HepG2 (cell line): ENCODE measurements around the gene NPAS2. TPM values are rescaled to one million over a fixed set of nuclear protein-coding genes. Genes with fewer than 3 reads are reported as not detected.

Experiments used
- FOSL2 ChIP-seq: sonication (generic); formaldehyde crosslinking; IDR thresholded peaks from 2 replicates; pipeline ENCODE4 v1.4.0; 2020; ENCODE audit warnings: missing genetic modification reagents
- FOXJ3 ChIP-seq: sonication (generic); formaldehyde crosslinking; IDR thresholded peaks from 2 replicates; pipeline ENCODE4 v1.4.0; 2020; ENCODE audit warnings: missing genetic modification reagents, mild to moderate bottlenecking, borderline replicate concordance
- HNF4G ChIP-seq, 2 experiments: sonication (generic) in 1 of 2; formaldehyde crosslinking in 1 of 2; IDR thresholded peaks; 2 replicates each; pipeline versions ENCODE4 v1.4.0 to v1.6.1; 2011 to 2020; ENCODE audit warnings: borderline replicate concordance in 2 of 2, low read depth in 2 of 2, mild to moderate bottlenecking in 2 of 2, low read length in 1 of 2, missing genetic modification reagents in 1 of 2, moderate library complexity in 1 of 2
- IRF2 ChIP-seq: IDR thresholded peaks from 2 replicates; pipeline ENCODE4 v1.6.1; 2018; ENCODE audit warnings: missing genetic modification reagents, missing compliant biosample characterization
- JDP2 ChIP-seq: sonication (generic); formaldehyde crosslinking; IDR thresholded peaks from 2 replicates; pipeline ENCODE4 v1.8.1; 2022; ENCODE audit warnings: missing genetic modification reagents, borderline replicate concordance
- JUN ChIP-seq: sonication (generic); formaldehyde crosslinking; IDR thresholded peaks from 2 replicates; pipeline ENCODE4 v1.4.0; 2020; ENCODE audit warnings: mild to moderate bottlenecking, missing genetic modification reagents
- RAD21 ChIP-seq: fragments of 450-650 bp; formaldehyde crosslinking; IDR thresholded peaks from 2 replicates; pipeline ENCODE4 v1.5.0; 2020; ENCODE audit warnings: mild to moderate bottlenecking
- SMYD3 ChIP-seq: sonication (generic); formaldehyde crosslinking; IDR thresholded peaks from 2 replicates; pipeline ENCODE4 v1.8.1; 2023; ENCODE audit warnings: mild to moderate bottlenecking, missing genetic modification reagents
- SOX5 ChIP-seq: IDR thresholded peaks from 2 replicates; pipeline ENCODE4 v1.6.1; 2016; ENCODE audit warnings: borderline replicate concordance
- SRSF1 ChIP-seq: fragments of 200-400 bp; formaldehyde crosslinking; optimal IDR thresholded peaks from 2 replicates; pipeline ENCODE3; 2017; ENCODE audit warnings: mild to moderate bottlenecking, low read depth, low read length, moderate library complexity
- TBX2 ChIP-seq: sonication (generic); formaldehyde crosslinking; IDR thresholded peaks from 2 replicates; pipeline ENCODE4 v1.5.0; 2020; ENCODE audit warnings: missing genetic modification reagents, mild to moderate bottlenecking, borderline replicate concordance
- ZBTB7B ChIP-seq: sonication (generic); formaldehyde crosslinking; IDR thresholded peaks from 2 replicates; pipeline ENCODE4 v1.4.0; 2020; ENCODE audit warnings: missing genetic modification reagents
- ZNF235 ChIP-seq: sonication (generic); formaldehyde crosslinking; IDR thresholded peaks from 2 replicates; pipeline ENCODE4 v1.8.1; 2023; ENCODE audit warnings: mild to moderate bottlenecking, missing genetic modification reagents, borderline replicate concordance
- ZNF556 ChIP-seq: sonication (generic); formaldehyde crosslinking; IDR thresholded peaks from 2 replicates; pipeline ENCODE4 v1.4.0; 2020; ENCODE audit warnings: mild to moderate bottlenecking, missing genetic modification reagents, borderline replicate concordance
- ZNF850 ChIP-seq: sonication (generic); formaldehyde crosslinking; conservative IDR thresholded peaks from 2 replicates; pipeline ENCODE4 v1.9.0; 2021; ENCODE audit warnings: mild to moderate bottlenecking, missing genetic modification reagents
- polyA plus RNA-seq, 8 experiments: library from polyadenylated mRNA; depleted of rRNA in 3 of 8; stranded (reverse) in 7 of 8; unstranded in 1 of 8; fragments of >200 nt; fragmentation: Illumina TruSeq in 4 of 8; extraction: Trizol in 4 of 8; gene quantifications; 2 replicates each; pipeline versions ENCODE4 v1.2.1 to v1.2.3, GENCODE V29; 2011 to 2016; ENCODE audit warnings: low read depth in 4 of 8, missing spikeins in 1 of 8, mixed read lengths in 1 of 8; ENCODE audit not compliant: insufficient read depth in 1 of 8
- total RNA-seq, 5 experiments: library from RNA; depleted of rRNA; stranded (reverse); fragments of >200 nt; fragmentation: Illumina TruSeq; extraction: Trizol; gene quantifications; 2 replicates each; pipeline ENCODE4 v1.2.3, GENCODE V29; 2016; ENCODE audit warnings: low read depth in 1 of 5
- TF ChIP-seq, protein P1 (sequence below): sonication (generic); formaldehyde crosslinking; IDR thresholded peaks from 2 replicates; pipeline ENCODE4 v1.4.0; 2020; ENCODE audit warnings: low read depth, mild to moderate bottlenecking, missing genetic modification reagents
- TF ChIP-seq, protein P2 (sequence below): sonication (generic); IDR thresholded peaks from 2 replicates; pipeline ENCODE4 v1.6.1; 2016; ENCODE audit warnings: low read depth, borderline replicate concordance
- TF ChIP-seq, protein P3 (sequence below): sonication (generic); formaldehyde crosslinking; IDR thresholded peaks from 2 replicates; pipeline ENCODE4 v1.5.0; 2020; ENCODE audit warnings: missing genetic modification reagents
- TF ChIP-seq, protein P4 (sequence below): IDR thresholded peaks from 2 replicates; pipeline ENCODE4 v1.4.0; 2020; ENCODE audit warnings: mild to moderate bottlenecking, missing genetic modification reagents
- TF ChIP-seq, protein P5 (sequence below): IDR thresholded peaks from 2 replicates; pipeline ENCODE4 v1.6.1; 2016; ENCODE audit warnings: missing genetic modification reagents, missing compliant biosample characterization

Gene NPAS2
- total and polyA plus RNA-seq, 2 of the 13 experiments (the other 11 are each of a cell fraction or from before 2014, with no cell fraction given), result 14.8 to 37.5 TPM

DNA sequence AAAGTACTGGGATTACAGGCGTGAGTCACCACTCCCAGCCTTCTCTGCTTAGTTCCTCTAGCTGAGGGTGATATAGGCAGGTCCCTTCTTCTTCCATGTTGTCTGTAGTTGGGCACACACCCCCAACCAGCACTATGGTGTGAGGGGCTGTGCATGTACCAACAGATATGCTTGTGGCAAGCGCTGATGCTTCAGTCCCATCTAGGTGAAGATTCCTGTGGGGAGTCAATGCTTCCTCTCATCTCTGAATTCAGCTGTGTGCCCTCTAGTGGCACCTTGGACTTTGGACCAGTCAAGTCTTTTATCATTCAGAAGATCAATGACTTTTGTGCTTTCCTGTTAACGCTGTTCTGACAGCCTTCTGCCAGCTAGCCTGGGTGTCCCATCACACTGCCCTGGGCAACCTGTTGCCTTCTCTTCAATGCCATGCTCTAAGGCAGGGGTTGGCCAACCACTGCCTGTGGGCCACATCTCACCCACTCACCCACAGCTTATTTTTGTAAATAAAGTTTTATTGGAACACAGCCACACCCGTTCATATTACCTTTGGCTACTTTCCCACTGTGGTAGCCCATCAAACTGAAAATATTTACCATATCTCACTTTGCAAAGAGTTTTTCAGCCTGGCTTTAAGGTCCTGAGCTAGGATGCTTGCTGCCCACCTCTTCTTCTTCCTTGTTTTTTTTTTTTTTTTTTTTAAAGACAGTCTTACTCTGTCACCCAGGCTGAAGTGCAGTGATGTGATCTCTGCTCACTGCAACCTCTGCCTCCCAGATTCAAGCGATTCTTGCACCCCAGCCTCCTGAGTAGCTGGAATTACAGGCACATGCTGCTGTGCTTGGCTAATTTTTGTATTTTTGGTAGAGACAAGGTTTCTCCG, 51.0 kb downstream of the NPAS2 start (continued):
- TF ChIP-seq SRSF1 (no peak), TBX2 (CRISPR knock-in tag) (peak; percentile 37; the same call in 1 of the 2 replicates), ZNF850 (CRISPR knock-in tag) (no peak), JDP2 (CRISPR knock-in tag) (no peak), FOSL2 (CRISPR knock-in tag) (peak; percentile 69), ZNF556 (CRISPR knock-in tag) (0 out of 2 replicates have a peak, but pooled peaks have one; percentile 37), HNF4G (IDR thresholded peaks at IDR 0.05; ENCODE audit: borderline replicate concordance, low read depth, low read length) (peak; percentile 90), HNF4G (CRISPR knock-in tag; IDR thresholded peaks at IDR 0.05; ENCODE audit: borderline replicate concordance, low read depth) (peak; percentile 82; the same call in 1 of the 2 replicates), SMYD3 (CRISPR knock-in tag) (peak; percentile 67; the same call in 1 of the 2 replicates), JUN (no peak), IRF2 (CRISPR knock-in tag) (peak; percentile 68; the same call in 1 of the 2 replicates), FOXJ3 (CRISPR knock-in tag) (peak; percentile 51; the same call in 1 of the 2 replicates), ZNF235 (CRISPR knock-in tag) (no peak), ZBTB7B (CRISPR knock-in tag) (no peak), SOX5 (CRISPR knock-in tag) (peak; percentile 68; the same call in 1 of the 2 replicates), RAD21 (CRISPR knock-in tag) (peak; percentile 46; the same call in 1 of the 2 replicates)
- TF ChIP-seq, protein P1, sequence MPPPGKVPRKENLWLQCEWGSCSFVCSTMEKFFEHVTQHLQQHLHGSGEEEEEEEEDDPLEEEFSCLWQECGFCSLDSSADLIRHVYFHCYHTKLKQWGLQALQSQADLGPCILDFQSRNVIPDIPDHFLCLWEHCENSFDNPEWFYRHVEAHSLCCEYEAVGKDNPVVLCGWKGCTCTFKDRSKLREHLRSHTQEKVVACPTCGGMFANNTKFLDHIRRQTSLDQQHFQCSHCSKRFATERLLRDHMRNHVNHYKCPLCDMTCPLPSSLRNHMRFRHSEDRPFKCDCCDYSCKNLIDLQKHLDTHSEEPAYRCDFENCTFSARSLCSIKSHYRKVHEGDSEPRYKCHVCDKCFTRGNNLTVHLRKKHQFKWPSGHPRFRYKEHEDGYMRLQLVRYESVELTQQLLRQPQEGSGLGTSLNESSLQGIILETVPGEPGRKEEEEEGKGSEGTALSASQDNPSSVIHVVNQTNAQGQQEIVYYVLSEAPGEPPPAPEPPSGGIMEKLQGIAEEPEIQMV, result peak; percentile 40; the same call in 1 of the 2 replicates
- TF ChIP-seq, protein P2, sequence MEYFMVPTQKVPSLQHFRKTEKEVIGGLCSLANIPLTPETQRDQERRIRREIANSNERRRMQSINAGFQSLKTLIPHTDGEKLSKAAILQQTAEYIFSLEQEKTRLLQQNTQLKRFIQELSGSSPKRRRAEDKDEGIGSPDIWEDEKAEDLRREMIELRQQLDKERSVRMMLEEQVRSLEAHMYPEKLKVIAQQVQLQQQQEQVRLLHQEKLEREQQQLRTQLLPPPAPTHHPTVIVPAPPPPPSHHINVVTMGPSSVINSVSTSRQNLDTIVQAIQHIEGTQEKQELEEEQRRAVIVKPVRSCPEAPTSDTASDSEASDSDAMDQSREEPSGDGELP, result peak; percentile 37; the same call in 1 of the 2 replicates
- TF ChIP-seq, protein P3, sequence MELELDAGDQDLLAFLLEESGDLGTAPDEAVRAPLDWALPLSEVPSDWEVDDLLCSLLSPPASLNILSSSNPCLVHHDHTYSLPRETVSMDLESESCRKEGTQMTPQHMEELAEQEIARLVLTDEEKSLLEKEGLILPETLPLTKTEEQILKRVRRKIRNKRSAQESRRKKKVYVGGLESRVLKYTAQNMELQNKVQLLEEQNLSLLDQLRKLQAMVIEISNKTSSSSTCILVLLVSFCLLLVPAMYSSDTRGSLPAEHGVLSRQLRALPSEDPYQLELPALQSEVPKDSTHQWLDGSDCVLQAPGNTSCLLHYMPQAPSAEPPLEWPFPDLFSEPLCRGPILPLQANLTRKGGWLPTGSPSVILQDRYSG (CRISPR knock-in tag), result 0 out of 2 replicates have a peak, but pooled peaks have one; percentile 51
- TF ChIP-seq, protein P4, sequence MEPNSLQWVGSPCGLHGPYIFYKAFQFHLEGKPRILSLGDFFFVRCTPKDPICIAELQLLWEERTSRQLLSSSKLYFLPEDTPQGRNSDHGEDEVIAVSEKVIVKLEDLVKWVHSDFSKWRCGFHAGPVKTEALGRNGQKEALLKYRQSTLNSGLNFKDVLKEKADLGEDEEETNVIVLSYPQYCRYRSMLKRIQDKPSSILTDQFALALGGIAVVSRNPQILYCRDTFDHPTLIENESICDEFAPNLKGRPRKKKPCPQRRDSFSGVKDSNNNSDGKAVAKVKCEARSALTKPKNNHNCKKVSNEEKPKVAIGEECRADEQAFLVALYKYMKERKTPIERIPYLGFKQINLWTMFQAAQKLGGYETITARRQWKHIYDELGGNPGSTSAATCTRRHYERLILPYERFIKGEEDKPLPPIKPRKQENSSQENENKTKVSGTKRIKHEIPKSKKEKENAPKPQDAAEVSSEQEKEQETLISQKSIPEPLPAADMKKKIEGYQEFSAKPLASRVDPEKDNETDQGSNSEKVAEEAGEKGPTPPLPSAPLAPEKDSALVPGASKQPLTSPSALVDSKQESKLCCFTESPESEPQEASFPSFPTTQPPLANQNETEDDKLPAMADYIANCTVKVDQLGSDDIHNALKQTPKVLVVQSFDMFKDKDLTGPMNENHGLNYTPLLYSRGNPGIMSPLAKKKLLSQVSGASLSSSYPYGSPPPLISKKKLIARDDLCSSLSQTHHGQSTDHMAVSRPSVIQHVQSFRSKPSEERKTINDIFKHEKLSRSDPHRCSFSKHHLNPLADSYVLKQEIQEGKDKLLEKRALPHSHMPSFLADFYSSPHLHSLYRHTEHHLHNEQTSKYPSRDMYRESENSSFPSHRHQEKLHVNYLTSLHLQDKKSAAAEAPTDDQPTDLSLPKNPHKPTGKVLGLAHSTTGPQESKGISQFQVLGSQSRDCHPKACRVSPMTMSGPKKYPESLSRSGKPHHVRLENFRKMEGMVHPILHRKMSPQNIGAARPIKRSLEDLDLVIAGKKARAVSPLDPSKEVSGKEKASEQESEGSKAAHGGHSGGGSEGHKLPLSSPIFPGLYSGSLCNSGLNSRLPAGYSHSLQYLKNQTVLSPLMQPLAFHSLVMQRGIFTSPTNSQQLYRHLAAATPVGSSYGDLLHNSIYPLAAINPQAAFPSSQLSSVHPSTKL, result peak; percentile 86
- TF ChIP-seq, protein P5, sequence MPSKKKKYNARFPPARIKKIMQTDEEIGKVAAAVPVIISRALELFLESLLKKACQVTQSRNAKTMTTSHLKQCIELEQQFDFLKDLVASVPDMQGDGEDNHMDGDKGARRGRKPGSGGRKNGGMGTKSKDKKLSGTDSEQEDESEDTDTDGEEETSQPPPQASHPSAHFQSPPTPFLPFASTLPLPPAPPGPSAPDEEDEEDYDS (CRISPR knock-in tag), result peak; percentile 28; the same call in 1 of the 2 replicates
